K562 (cell line): ENCODE measurements around the gene PDE9A. TPM values are rescaled to one million over a fixed set of nuclear protein-coding genes. Genes with fewer than 3 reads are reported as not detected.

Experiments used
- ATAC-seq: fragments of 200-7000 bp; cut with Tn5 transposase; 3 replicates; pipeline ENCODE4 v1.9.1; 2020; ENCODE audit warnings: moderate library complexity
- BruUV-seq: library from RNA; stranded (reverse); fragments of 400-500 nt; replicated peaks from 2 replicates; lab custom pipeline; 2021; lab: Mats Ljungman, UMichigan
- CTCF ChIA-PET: fragments of 300-600 bp; formaldehyde crosslinking; extraction: SDS; loops from one replicate; lab custom pipeline; 2021; ENCODE audit warnings: low intra/inter-chr PET ratio; lab: Yijun Ruan, JAX
- POLR2A ChIA-PET: fragments of 300-600, 350-650 bp; sonication (Branson Sonifier 250); formaldehyde crosslinking; extraction: SDS; loops from one replicate; lab custom pipeline; 2021; ENCODE audit warnings: antibody characterized with exemption, inconsistent platforms; lab: Yijun Ruan, JAX
- DNase-seq, 4 experiments: peaks; one replicate each; pipeline versions ENCODE4 v3.0.0 to v3.0.0-alpha.2; 2011 to 2018; ENCODE audit warnings: low spot score in 3 of 4, mixed read lengths in 3 of 4; ENCODE audit errors: extremely low read depth in 1 of 4
- FAIRE-seq: peaks from 2 replicates; lab custom pipeline; 2011; peaks lifted over from hg19 to GRCh38; lab: Jason Lieb, UNC
- H2AFZ ChIP-seq: 2 replicates; pipeline ENCODE4 v1.6.0; 2011; ENCODE audit warnings: low read depth, low read length, control low read depth, inconsistent platforms
- H3K27ac ChIP-seq: fragments of 200-600 bp; 3 replicates; pipeline ENCODE4 v1.8.0; 2011; ENCODE audit warnings: low read depth, mild to moderate bottlenecking, control low read depth, inconsistent platforms, low read length, moderate library complexity, mixed read lengths; ENCODE audit errors: extremely low read depth
- H3K27me3 ChIP-seq, 2 experiments: fragments of 300-600 bp in 1 of 2; 2 replicates in 1 of 2; 3 replicates in 1 of 2; pipeline versions ENCODE4 v1.6.0 to v1.8.0; 2011; ENCODE audit warnings: inconsistent platforms in 2 of 2, low read length in 2 of 2, mild to moderate bottlenecking in 1 of 2, mixed read lengths in 1 of 2, moderate library complexity in 1 of 2; ENCODE audit not compliant: control insufficient read depth in 2 of 2, insufficient read depth in 2 of 2
- H3K36me3 ChIP-seq: fragments of 300-600 bp; 3 replicates; pipeline ENCODE4 v1.8.0; 2011; ENCODE audit warnings: mild to moderate bottlenecking, low read length, inconsistent platforms; ENCODE audit not compliant: control insufficient read depth, insufficient read depth
- H3K4me1 ChIP-seq, 2 experiments: fragments of 200-600 bp in 1 of 2; replicated peaks in 1 of 2; 2 replicates in 1 of 2; 3 replicates in 1 of 2; pipeline versions ENCODE4 v1.5.1 to v1.8.0; 2011; ENCODE audit warnings: inconsistent platforms in 2 of 2, low read length in 2 of 2, mild to moderate bottlenecking in 1 of 2, mixed read lengths in 1 of 2, moderate library complexity in 1 of 2; ENCODE audit not compliant: control insufficient read depth in 2 of 2, insufficient read depth in 2 of 2
- H3K4me2 ChIP-seq: 2 replicates; pipeline ENCODE4 v1.6.1; 2011; ENCODE audit warnings: low read length, control low read depth, inconsistent platforms, mixed read lengths; ENCODE audit not compliant: insufficient read depth
- H3K4me3 ChIP-seq: fragments of 200-600 bp; sonication (generic), shearing (Covaris generic); 2 replicates; pipeline ENCODE4 v1.5.1; 2016; ENCODE audit warnings: control low read depth, inconsistent platforms
- H3K79me2 ChIP-seq: fragments of 200-600 bp; 3 replicates; pipeline ENCODE4 v1.8.0; 2011; ENCODE audit warnings: low read length, inconsistent platforms; ENCODE audit not compliant: control insufficient read depth, insufficient read depth
- H3K9ac ChIP-seq, 2 experiments: 2 replicates each; pipeline versions ENCODE4 v1.6.0 to v1.6.1; 2011; ENCODE audit warnings: low read depth in 2 of 2, low read length in 2 of 2, control low read depth in 1 of 2, inconsistent platforms in 1 of 2, mild to moderate bottlenecking in 1 of 2, mixed read lengths in 1 of 2; ENCODE audit not compliant: insufficient read depth in 1 of 2
- H3K9me1 ChIP-seq: one replicate; pipeline ENCODE4 v1.6.0; 2011; ENCODE audit warnings: inconsistent platforms, mild to moderate bottlenecking, low read length, moderate library complexity; ENCODE audit not compliant: control insufficient read depth, insufficient read depth
- H3K9me3 ChIP-seq: replicated peaks from 2 replicates; pipeline ENCODE4 v1.5.1; 2011; ENCODE audit warnings: low read depth, low read length, inconsistent platforms; ENCODE audit not compliant: control insufficient read depth, insufficient read depth
- H4K20me1 ChIP-seq: replicated peaks from 2 replicates; pipeline ENCODE4 v1.6.1; 2011; ENCODE audit warnings: low read length, inconsistent platforms, mixed read lengths; ENCODE audit not compliant: control insufficient read depth, insufficient read depth
- CEBPZ ChIP-seq: fragments of 150-350 bp; IDR thresholded peaks from 2 replicates; pipeline ENCODE4 v1.6.1; 2014; ENCODE audit warnings: low read depth, mild to moderate bottlenecking, low read length, borderline replicate concordance
- CHD1 ChIP-seq: fragments of 200-600 bp; sonication (generic); IDR thresholded peaks from one replicate; pipeline ENCODE4 v1.6.1; 2012; ENCODE audit warnings: mild to moderate bottlenecking, moderate library complexity, low read length, inconsistent platforms
- JUND ChIP-seq, 2 experiments: IDR thresholded peaks; 2 replicates in 1 of 2; 3 replicates in 1 of 2; pipeline ENCODE4 v1.6.1; 2011; ENCODE audit warnings: borderline replicate concordance in 2 of 2, low read depth in 2 of 2, low read length in 2 of 2, improper control_type of control experiment in 1 of 2, missing biosample characterization in 1 of 2, missing genetic modification characterization in 1 of 2, missing genetic modification reagents in 1 of 2
- PTTG1 ChIP-seq: fragments of 450-650 bp; IDR thresholded peaks from 2 replicates; pipeline ENCODE4 v1.6.1; 2016; ENCODE audit warnings: low read depth, mild to moderate bottlenecking, missing genetic modification characterization, missing compliant biosample characterization
- ZNF23 ChIP-seq: fragments of 250-450 bp; sonication (Bioruptor Pico); IDR thresholded peaks from 2 replicates; pipeline ENCODE4 v1.4.0; 2020; ENCODE audit warnings: mild to moderate bottlenecking
- WGBS: fragments of 100-300 bp; shearing (Covaris generic); methylation state at CpG from one replicate; pipeline ENCODE4 v1.1.6; 2016; ENCODE audit warnings: low coverage, mixed read lengths; ENCODE audit not compliant: insufficient coverage; ENCODE audit errors: missing lambda C conversion rate; 5-methylcytosine and 5-hydroxymethylcytosine counted together
- in situ Hi-C: fragments of 300-500 bp; cut with MboI; formaldehyde crosslinking; loops from 4 replicates; pipeline ENCODE4 v1.15.0; 2018; ENCODE audit warnings: inconsistent platforms, mixed read lengths
- intact Hi-C: fragments of 100-400 bp; cut with micrococcal nuclease; formaldehyde crosslinking; loops from 2 replicates; pipeline ENCODE4 v1.14.2; 2022
- polyA plus RNA-seq, 8 experiments: library from polyadenylated mRNA; depleted of rRNA in 4 of 8; stranded (reverse) in 5 of 8; unstranded in 3 of 8; fragments of >200 nt; fragmentation: Nextera tagmentation in 2 of 8; fragmentation: Illumina TruSeq in 1 of 8; extraction: Ambion mirVana in 2 of 8; extraction: Trizol in 1 of 8; gene quantifications; 2 replicates each; pipeline versions ENCODE4 v1.2.1 to v1.2.3, GENCODE V29; 2011 to 2014; ENCODE audit warnings: inconsistent platforms in 1 of 8, missing spikeins in 1 of 8
- total RNA-seq, 7 experiments: library from RNA; depleted of rRNA in 6 of 7; stranded (reverse); fragments of >200 nt in 6 of 7; fragmentation: Illumina TruSeq in 2 of 7; extraction: Trizol in 2 of 7; gene quantifications; 2 replicates each; pipeline versions ENCODE4 v1.2.1 to v1.2.3, GENCODE V29; 2011 to 2021; ENCODE audit warnings: low replicate concordance in 1 of 7
- TF ChIP-seq, protein P1 (sequence below): fragments of 250-450 bp; sonication (Bioruptor Pico); IDR thresholded peaks from 2 replicates; pipeline ENCODE4 v1.4.0; 2020; ENCODE audit warnings: mild to moderate bottlenecking, moderate library complexity

The PDE9A gene
- total and polyA plus RNA-seq, 9 of the 15 experiments (the other 6 are each of a cell fraction or from before 2014, with no cell fraction given), result 0.07 to 0.27 TPM; not detected in 7

DNA sequence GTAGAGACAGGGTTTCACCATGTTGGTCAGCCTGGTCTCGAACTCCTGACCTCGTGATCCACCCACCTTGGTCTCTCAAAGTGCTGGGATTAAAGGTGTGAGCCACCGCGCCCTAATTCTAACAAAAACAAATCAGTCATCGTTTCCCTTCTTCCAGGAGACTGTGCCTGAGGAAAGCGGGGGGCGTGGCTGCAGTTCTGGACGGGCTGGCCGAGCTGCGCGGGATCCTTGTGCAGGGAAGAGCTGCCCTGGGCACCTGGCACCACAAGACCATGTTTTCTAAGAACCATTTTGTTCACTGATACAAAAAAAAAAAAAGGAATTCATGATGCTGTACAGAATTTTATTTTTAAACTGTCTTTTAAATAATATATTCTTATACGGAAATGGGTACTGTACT lies 121.7 kb downstream of the PDE9A start (continued):
- TF ChIP-seq JUND (IDR thresholded peaks at IDR 0.05; ENCODE audit: borderline replicate concordance, low read depth, low read length) (no peak), JUND (tag; IDR thresholded peaks at IDR 0.05; ENCODE audit: borderline replicate concordance, low read depth, low read length) (no peak), CHD1 (no peak)

- DNase-seq (no peak), ATAC-seq (no peak), FAIRE-seq (no peak)
- WGBS, result under 1% methylated on average over 13 of the region's 13 CpGs
- H3K27ac ChIP-seq, result no peak overlapping the region
- no peak overlapping the region for H2AFZ ChIP-seq
- H3K9me1 ChIP-seq, result peaks cover 3% of the 10 kb centered on the region
- H3K4me1 ChIP-seq, result peaks cover 0 to 12% of the 10 kb centered on the region in 2 experiments; a peak in 1 of 5 replicates
- intact Hi-C loops, result loop anchor here (10.0 kb wide), 1 partner anchor 71 kb away; no protein-coding TSS in a partner anchor
- peaks cover 57 to 78% of the 10 kb centered on the region in 2 experiments for H3K27me3 ChIP-seq
- no peak overlapping the region for H3K4me3 ChIP-seq
- in situ Hi-C loops, result no loop called here
- no peak overlapping the region for H3K9ac ChIP-seq
- TF ChIP-seq ZNF23 (CRISPR knock-in tag) (no peak), PTTG1 (tag) (no peak), CEBPZ (no peak)
- TF ChIP-seq, protein P1, sequence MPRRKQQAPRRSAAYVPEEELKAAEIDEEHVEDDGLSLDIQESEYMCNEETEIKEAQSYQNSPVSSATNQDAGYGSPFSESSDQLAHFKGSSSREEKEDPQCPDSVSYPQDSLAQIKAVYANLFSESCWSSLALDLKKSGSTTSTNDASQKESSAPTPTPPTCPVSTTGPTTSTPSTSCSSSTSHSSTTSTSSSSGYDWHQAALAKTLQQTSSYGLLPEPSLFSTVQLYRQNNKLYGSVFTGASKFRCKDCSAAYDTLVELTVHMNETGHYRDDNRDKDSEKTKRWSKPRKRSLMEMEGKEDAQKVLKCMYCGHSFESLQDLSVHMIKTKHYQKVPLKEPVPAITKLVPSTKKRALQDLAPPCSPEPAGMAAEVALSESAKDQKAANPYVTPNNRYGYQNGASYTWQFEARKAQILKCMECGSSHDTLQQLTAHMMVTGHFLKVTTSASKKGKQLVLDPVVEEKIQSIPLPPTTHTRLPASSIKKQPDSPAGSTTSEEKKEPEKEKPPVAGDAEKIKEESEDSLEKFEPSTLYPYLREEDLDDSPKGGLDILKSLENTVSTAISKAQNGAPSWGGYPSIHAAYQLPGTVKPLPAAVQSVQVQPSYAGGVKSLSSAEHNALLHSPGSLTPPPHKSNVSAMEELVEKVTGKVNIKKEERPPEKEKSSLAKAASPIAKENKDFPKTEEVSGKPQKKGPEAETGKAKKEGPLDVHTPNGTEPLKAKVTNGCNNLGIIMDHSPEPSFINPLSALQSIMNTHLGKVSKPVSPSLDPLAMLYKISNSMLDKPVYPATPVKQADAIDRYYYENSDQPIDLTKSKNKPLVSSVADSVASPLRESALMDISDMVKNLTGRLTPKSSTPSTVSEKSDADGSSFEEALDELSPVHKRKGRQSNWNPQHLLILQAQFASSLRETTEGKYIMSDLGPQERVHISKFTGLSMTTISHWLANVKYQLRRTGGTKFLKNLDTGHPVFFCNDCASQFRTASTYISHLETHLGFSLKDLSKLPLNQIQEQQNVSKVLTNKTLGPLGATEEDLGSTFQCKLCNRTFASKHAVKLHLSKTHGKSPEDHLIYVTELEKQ (CRISPR knock-in tag), result no peak
- H3K9me3 ChIP-seq, result no peaks in the 10 kb centered on the region
- no peaks in the 10 kb centered on the region for H3K36me3 ChIP-seq
- ChIA-PET POLR2A (no interaction called here), CTCF (no interaction called here)
- no TSS peak for BruUV-seq
- peaks cover 2% of the 10 kb centered on the region; the same call in 1 of the 2 replicates for H4K20me1 ChIP-seq
- H3K4me2 ChIP-seq, result no peak overlapping the region
- no peaks in the 10 kb centered on the region for H3K79me2 ChIP-seq
These were observed 122.5 kb downstream of the PDE9A start for GRCh38 chr21:42775891-42776290.
